ENCODE measurements around the gene NOC4L.
"Not testable (repeated sequence)": the region's sequence is repeated elsewhere in the genome, so short reads cannot be mapped to it uniquely, and the experiment has no call there.

Gene NOC4L

GRCh38 chr12:132124766-132125425 is 19.4 kb upstream of the NOC4L start:
- DNase-seq = no peak

GRCh38 chr12:132125736-132126135 is 18.5 kb upstream of the NOC4L start:
- DNase-seq = no peak

GRCh38 chr12:132127041-132127440 is 17.2 kb upstream of the NOC4L start:
- DNase-seq = no peak

- no peak for DNase-seq
Measured at GRCh38 chr12:132129007-132129406, 15.2 kb upstream of the NOC4L start.

GRCh38 chr12:132130690-132131089 is 13.6 kb upstream of the NOC4L start:
- DNase-seq = no peak

GRCh38 chr12:132131229-132131628 is 13.0 kb upstream of the NOC4L start:
- no peak for DNase-seq

GRCh38 chr12:132131952-132132351 is 12.3 kb upstream of the NOC4L start:
- DNase-seq = no peak

GRCh38 chr12:132132609-132133430 is 11.4 kb upstream of the NOC4L start:
- DNase-seq = no peak

GRCh38 chr12:132133952-132134652 is 10.2 kb upstream of the NOC4L start:
- DNase-seq = no peak

GRCh38 chr12:132134653-132135183 is 9.5 kb upstream of the NOC4L start:
- not testable (repeated sequence) for DNase-seq

- DNase-seq = not testable (repeated sequence)
Measured at GRCh38 chr12:132136226-132136625, 8.0 kb upstream of the NOC4L start.

GRCh38 chr12:132137483-132138125 is 6.7 kb upstream of the NOC4L start:
- no peak for DNase-seq

- DNase-seq = no peak
Measured at GRCh38 chr12:132138941-132139871, 5.1 kb upstream of the NOC4L start.

- no peak for DNase-seq
Measured at GRCh38 chr12:132139912-132140311, 4.3 kb upstream of the NOC4L start.

- DNase-seq = no peak
Measured at GRCh38 chr12:132140501-132140900, 3.8 kb upstream of the NOC4L start.

- no peak for DNase-seq
Measured at GRCh38 chr12:132140918-132141841, 3.1 kb upstream of the NOC4L start.

- DNase-seq = no peak
Measured at GRCh38 chr12:132141976-132142678, 2.1 kb upstream of the NOC4L start.

GRCh38 chr12:132142679-132143335 is 1.4 kb upstream of the NOC4L start:
- no peak for DNase-seq

- no peak for DNase-seq
Measured at GRCh38 chr12:132143336-132144071, 753 bp upstream of the NOC4L start.

Data from MV-4-11 (cell line).